Adipose tissue (tissue), 3 donors: Measurements from ENCODE around the gene EPHB1. TPM values are rescaled to one million over a fixed set of nuclear protein-coding genes. Genes with fewer than 3 reads are reported as not detected.
"Not testable (repeated sequence)": the region's sequence is repeated elsewhere in the genome, so short reads cannot be mapped to it uniquely, and the experiment has no call there.

Experiments
- H3K27ac ChIP-seq: one replicate; pipeline ENCODE4 v1.5.1; 2013; ENCODE audit warnings: low read depth, low read length
- WGBS, 3 donors: extraction: QIAGEN DNeasy Blood & Tissue Kit; methylation state at CpG; one replicate each; pipeline ENCODE4 v1.1.7; 2013; 5-methylcytosine and 5-hydroxymethylcytosine counted together
- polyA plus RNA-seq, 3 donors: library from polyadenylated mRNA; stranded (reverse); fragments of 200-250 nt; gene quantifications; one replicate each; pipeline ENCODE4 v1.2.3, GENCODE V29; 2013
- donor health status: healthy with polysubstance abuse.
- donor health status: Bipolar disorder and iron deficiency.
- donor health status: healthy.

EPHB1 gene
- polyA plus RNA-seq, 3 donors, result 0.14 to 1.0 (median 0.49) TPM

DNA sequence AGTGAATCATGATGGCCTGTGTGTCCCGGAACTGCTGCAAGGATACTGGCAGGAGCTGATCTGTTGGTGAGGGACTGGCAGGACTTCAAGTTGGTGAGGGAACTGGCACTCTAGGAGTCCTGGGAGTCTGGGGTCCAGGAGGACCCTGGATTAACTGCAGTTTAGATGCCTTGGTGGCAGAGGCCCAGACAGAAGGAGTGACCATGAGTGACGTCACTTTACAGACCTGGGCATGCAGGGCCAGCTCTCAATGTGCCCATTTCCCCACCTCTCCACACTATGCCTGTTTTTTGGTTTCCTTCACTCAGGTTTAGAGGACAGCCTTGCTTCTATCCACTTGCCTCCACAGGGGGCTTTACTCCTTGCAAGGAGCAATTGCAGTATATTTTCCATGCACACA, 154.1 kb downstream of the EPHB1 start:
- 89 to 92% (median 90%) methylated on average over 2 of the region's 2 CpGs for WGBS, 3 donors
- H3K27ac ChIP-seq, result no peak overlapping the region

DNA sequence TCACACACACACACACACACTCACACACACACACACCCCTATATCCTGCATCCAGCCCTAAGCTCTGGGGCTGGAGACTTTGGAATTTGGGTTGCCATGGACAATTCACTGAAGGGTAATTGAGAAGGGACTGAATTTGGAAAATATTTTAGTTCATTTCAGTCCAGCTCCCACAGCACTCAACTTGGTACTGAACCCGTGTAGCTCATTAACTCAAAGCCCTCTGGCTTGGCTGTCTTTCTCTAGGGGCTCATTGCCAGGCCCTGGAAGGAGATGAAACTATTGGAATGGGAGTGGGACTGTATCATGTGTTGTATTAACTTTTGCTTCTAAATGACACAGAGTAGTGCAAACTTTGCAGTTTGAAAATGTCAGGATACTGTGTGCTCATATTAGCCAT, 157.3 kb downstream of the EPHB1 start:
- 43 to 61% (median 58%) methylated on average over 1 of the region's 1 CpG for WGBS, 3 donors

DNA sequence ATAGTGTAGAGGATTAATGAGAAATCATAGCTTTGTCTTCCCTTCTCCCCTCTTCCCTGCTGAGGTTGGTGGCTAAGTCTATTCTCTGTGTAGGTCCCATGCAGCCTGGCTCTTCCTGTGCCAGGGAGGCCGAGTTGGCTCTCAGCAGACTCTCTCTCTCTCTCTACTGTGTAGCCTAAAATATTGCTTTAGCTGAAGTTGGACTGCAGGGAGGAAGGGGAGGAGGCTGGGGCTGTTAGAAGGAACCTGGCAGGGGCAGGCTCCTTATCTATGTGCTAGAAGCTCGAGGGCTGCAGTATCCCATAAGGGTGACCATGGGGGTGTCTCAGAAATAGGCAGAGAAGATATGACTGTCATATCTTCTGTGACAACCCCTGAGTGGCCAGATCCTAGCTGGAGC, 160.8 kb downstream of the EPHB1 start:
- H3K27ac ChIP-seq, result no peak overlapping the region
- 42 to 74% (median 72%) methylated on average over 2 of the region's 2 CpGs for WGBS, 3 donors

More for the DNA sequence above, 157.3 kb downstream of the EPHB1 start:
- no peak overlapping the region for H3K27ac ChIP-seq

DNA sequence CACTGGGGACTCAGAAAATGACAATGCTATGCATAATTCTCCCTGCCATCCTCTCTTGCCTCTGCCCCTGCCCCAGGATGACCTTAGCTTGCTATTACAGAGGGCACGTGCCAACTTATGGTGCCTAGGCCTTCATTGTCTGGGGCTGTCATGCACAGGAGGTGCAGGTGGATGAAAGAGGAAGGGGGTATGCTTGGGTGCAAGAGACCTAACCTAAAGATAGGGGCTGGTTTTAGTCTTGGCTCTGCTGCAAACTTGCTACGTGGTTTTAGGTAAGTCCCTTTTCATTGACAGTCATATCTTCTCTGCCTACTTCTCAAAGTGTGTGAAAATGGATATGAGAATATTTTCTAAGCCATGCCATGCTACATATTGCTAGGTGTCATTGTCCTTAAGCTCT, 161.3 kb downstream of the EPHB1 start:
- WGBS, 3 donors, result 82 to 94% (median 92%) methylated on average over 2 of the region's 2 CpGs
- H3K27ac ChIP-seq, result no peak overlapping the region

DNA sequence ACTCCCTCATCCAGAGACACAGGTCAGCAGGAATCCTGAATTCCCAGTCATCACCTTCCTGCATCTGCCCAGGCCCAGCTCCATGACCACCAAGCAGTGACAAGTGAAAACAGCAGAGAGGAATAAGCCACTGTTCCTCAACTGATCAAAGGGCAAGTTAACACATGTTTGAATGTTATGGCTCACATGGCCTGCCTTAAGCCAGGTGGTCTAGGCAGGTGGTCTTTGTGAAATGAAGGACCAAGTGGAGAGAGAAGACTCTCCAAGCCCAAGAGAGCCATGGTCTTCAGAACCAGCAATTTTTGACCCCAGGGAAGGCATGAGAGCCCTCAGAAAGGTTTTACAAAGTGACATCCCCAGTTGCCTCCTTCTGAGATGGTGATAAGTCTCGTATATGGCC, 161.8 kb downstream of the EPHB1 start:
- no peak overlapping the region for H3K27ac ChIP-seq
- 0 to 91% (median 80%) methylated on average over 1 of the region's 1 CpG for WGBS, 3 donors

DNA sequence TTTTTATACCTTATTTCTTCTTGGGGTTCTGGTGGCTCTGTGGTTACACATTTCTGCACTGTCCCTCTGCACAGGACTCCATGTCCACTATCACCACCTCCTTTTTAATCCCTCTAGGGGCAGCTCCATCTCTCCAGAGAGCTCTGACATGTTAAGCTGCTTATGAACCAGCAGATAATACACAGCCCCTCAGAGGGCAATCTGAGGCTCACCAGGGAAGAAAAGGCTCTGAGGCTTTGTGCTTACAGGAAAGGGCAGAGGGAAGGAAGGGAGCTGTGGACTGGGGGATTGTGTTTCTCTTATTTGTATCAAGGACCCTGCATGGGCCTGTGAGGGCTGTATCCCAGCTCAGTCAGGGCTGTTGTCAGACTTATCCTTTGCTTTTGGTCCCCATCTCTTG, 164.5 kb downstream of the EPHB1 start:
- H3K27ac ChIP-seq, result no peak overlapping the region

DNA sequence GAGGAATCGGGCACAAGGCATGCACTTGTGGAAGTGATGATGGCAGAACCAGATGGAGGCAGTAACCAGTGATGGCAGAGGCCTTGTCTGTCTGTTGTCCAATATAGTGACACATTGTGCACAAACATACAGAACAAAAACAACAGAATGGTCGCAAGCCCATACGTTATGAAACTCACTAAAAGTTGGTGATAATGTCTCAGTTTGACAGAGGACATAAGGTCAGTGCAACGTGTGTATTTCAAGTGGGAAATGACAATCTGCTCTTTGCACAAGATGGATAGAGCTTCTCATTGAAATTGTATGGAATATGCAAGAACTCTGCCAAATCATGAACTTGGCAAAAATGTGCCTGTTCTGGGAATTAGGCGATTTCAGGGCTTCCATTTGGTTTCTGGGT, 169.2 kb downstream of the EPHB1 start:
- no peak overlapping the region for H3K27ac ChIP-seq
- 74 to 87% (median 87%) methylated on average over 5 of the region's 5 CpGs for WGBS, 3 donors

DNA sequence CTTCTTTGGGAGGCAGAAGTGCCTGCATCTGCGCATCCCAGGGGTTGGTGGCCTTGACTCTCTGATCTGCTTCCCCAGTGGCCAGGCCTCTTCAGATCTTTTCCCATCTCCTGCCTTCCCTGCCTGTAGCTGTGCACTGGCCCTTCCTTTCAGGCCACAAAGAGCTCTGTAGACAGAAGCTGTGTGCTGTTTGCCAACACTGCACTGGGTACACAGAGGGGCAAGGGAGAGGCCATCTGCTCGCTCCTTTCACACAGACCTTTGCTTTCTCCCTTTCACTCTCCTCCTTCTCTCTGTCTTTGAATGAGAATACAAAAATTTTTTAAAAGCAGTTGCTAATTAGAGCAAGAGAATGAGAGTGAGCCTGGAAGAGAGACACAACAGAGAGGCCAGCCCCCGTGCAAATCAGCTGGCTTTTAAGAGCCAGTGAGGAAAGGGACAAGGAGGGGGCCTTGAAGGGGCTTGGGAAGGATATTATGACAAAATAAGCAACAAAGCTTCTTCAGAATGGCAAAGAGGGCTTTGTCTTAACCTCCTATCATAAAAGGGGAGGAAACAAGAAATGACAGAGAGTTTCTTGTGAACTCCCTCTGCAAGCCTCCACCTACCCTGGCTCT, 170.9 kb downstream of the EPHB1 start:
- no peak overlapping the region for H3K27ac ChIP-seq
- WGBS, 3 donors, result 75 to 81% (median 79%) methylated on average over 3 of the region's 3 CpGs

DNA sequence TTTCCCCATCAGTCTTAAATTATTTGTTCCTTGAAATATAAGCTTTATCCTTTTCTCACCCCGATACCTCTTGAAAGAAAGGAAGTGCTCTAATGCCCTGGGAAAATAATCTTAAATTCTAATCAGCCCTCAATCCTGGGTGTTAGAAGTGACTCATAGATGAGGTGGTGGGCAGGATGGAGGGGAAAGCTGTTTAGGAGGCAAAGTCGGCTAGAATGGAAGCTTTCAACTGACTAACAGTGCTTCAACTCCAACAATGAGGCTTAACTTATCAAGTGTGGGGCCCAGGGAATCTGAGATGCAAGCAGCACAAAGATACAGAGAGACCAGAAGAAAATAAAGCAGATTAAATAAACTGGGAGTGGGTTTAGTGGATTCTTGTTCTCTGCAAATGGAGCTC, 175.8 kb downstream of the EPHB1 start:
- H3K27ac ChIP-seq, result no peak overlapping the region
- WGBS, 3 donors, result 73 to 90% (median 84%) methylated on average over 2 of the region's 2 CpGs

DNA sequence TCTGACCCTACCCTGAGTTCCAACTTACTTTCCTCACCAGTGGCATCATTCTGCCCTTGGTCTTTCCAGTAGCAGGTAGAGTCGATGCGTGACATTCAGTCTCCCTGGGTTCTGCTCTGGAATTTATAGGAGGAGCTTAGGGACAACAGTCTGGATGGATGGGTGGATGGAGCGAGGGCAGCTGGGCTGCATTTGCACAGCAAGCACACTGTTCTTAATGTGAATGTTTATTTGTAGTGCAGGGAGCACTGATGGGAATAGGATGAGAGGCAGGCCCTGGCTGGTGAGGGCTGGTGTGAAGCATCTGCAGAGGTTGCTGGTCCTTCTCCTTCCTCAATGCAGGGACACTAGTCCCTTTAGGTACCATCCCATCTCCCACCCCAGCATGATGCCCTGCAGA, 176.2 kb downstream of the EPHB1 start:
- WGBS, 3 donors, result 71 to 89% (median 76%) methylated on average over 3 of the region's 3 CpGs
- no peak overlapping the region for H3K27ac ChIP-seq

DNA sequence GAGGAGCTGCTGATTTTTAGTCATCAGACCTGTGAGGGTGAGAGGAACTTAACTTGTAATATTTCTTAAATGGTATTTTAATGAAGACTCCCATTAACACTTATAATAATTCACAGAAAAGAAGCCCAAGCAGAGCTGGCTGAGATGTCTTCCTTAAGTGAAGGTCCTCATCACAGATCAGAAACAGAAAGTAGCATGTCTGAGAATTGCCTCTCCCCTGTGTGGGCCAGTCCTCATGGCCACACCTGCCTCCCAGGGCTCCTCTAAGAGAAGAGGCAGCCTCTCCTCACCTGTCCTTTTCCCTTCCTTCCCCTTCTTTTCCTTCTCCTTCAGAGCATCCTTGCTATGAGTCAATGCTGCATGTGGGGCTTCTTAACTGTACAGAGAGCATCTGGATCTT, 176.8 kb downstream of the EPHB1 start:
- not testable (repeated sequence) for H3K27ac ChIP-seq

DNA sequence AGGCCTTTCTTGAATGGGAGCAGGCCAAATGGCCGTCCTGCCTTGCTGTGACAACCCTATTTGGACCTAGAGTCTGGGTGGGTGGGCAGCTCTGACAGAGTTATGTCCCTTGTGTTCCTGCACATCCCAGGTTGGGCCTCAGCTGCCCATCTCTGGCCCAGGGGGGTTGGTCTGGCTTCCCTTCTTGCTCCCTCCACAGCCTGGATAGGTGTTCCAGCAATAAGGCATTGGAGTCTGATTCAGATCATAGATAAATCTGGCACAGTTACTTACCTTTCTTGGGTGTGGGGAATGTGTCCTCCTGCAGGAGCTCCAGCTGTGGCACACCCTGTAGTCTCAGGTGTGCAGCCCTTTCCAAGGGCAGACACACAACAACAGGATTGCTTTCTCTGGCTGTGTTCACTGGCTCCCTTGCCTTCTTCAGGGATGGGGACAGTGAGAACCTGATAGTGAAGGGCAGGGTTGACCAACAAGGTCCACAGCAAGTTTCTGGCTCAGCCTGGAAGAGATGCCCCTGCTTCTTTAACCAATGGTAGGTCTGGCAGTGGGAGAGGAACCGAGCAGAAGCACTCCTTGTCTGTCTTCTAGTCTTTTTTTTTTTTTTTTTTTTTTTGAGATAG, 177.9 kb downstream of the EPHB1 start:
- WGBS, 3 donors, result 64 to 89% (median 78%) methylated on average over 2 of the region's 2 CpGs
- H3K27ac ChIP-seq, result no peak overlapping the region

DNA sequence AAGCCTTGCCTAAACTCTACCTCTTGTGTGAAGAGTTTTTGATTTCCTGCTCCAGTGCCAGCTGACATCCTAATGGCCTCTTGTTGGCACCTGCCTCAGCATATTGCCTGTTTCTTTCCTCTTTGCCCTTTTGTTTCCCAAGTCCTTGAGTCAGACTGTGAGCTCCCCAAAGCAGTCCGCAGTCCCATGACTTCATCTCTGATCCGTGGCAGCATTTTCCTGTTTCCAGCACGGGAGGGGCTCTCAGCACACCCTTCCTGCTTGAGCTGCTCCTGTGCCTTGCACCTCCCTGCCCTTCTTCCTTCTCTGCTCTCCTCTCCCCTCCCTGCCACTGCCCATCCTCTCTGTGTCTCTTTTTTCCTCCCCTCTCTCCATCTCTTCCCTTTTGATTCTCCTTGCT, 179.6 kb downstream of the EPHB1 start:
- H3K27ac ChIP-seq, result no peak overlapping the region
- WGBS, 3 donors, result 21 to 35% (median 26%) methylated on average over 3 of the region's 3 CpGs

DNA sequence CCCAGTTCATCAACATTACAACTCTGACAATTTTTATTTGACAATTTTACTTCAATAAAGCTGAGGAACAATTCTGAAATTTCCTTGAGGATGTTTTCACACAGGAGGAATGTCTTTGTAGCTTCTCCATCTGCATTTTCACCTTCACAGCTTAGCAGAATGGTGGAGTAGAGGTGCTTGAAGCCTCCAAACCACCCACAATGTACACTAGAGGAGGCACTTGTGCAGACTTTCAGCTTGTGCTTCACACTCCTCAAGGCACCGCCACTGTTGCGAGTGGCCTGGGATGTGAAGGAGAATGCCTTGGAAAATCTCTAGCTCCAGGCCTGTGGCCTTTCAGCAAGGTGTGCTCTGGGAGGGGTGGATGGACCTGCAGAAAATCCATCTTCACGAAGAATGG, 181.9 kb downstream of the EPHB1 start:
- H3K27ac ChIP-seq, result no peak overlapping the region
- WGBS, 3 donors, result 83 to 96% (median 93%) methylated on average over 3 of the region's 3 CpGs

DNA sequence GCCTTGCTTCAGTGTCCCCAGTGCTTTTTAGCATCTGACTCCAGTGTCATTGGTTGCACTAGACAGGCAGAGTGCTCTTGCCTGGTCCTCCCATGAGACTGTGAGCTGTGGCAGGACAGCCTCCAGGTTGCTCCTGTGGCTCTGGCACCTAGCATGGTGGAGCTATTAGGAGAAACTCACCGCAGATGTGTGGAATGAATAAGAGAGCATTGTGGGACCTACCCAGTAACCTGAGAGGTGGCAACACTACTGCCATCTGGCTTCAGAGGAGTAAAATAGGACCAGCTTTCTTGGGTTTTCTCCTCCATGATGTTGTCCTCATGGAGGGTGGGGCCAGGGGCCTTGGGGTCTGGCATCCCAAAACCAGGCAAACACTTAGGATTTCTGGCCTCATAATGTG, 183.6 kb downstream of the EPHB1 start:
- WGBS, 3 donors, result 76 to 89% (median 88%) methylated on average over 1 of the region's 1 CpG
- no peak overlapping the region for H3K27ac ChIP-seq

DNA sequence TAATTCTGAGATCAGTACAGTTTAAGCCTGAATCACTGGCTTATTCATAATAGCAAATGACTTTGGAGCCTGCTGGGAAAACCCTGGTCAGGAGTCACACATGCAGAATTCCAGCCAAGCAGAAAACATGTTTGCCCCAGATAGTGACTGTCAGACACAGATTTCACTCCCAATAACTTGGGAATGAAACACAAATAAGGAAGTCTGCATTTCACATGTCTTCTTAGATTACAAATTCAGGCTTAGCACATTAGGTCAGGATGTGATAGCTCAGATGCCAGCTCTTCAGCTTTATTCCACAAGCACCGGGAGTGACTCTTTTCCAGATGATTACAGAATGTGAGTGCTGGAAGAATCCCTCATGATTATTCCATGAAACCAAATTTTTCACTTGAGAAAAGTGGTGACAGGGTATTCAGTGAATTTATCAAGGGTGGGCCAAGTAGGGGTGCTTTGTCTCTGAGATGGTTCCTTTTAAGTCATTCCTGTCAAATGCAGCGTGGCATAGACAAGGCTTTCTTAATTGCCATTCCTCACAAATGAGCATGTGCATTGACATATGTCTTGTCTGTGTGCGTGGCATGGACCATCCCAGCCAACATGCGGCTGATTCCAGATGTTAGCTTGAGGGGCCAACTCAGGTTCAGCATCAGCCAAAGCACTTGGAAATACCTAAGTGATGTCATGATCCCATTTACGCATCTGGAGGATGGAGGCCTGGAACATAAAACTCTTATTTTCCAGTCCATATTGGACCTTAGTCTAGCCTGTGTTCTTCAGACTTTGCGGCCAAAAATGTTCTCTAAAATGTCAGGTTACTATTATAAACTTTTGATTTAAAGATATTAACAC, 191.0 kb downstream of the EPHB1 start:
- WGBS, 3 donors, result 59 to 82% (median 72%) methylated on average over 6 of the region's 6 CpGs
- H3K27ac ChIP-seq, result no peak overlapping the region

DNA sequence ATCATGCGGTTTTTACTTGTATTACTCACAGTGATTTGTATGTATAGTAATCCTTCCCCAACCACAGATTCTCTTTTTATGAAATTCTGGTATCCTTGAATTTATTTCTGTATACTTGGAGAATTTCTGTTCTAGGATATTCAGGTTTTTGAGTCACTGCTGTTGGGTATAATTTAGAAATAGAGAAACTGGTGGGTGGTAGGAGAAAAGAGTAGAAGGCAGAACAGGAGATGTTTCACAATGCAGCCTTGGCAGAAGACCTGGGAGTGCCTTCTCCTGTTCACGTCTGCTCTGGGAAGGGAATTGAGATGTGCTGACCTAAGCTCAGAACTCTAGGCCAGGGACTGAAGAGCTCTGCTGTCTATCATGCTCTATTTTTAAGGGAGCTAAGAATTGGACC, 193.6 kb downstream of the EPHB1 start:
- no peak overlapping the region for H3K27ac ChIP-seq
- WGBS, 3 donors, result 64 to 78% (median 77%) methylated on average over 2 of the region's 2 CpGs

DNA sequence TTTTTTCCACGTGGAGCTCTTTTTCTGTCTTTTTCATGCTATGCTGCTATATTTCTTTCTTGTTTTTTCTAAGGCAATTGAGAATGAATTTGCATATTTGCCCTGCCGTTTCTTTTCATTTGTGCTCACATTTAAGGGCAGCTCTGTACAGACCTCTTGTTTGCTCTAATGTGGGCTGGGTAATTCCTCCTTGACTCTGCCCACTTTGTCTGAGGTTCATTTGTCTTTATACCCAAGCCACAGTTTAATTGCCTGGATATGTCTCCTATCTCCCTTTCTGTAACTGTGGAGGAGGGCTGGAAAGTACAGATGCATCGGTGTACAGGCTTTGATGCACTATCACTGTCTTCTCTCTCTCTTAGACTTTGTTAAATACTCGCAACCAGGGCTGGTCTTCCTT, 195.9 kb downstream of the EPHB1 start:
- 60 to 71% (median 63%) methylated on average over 4 of the region's 4 CpGs for WGBS, 3 donors
- H3K27ac ChIP-seq, result no peak overlapping the region

DNA sequence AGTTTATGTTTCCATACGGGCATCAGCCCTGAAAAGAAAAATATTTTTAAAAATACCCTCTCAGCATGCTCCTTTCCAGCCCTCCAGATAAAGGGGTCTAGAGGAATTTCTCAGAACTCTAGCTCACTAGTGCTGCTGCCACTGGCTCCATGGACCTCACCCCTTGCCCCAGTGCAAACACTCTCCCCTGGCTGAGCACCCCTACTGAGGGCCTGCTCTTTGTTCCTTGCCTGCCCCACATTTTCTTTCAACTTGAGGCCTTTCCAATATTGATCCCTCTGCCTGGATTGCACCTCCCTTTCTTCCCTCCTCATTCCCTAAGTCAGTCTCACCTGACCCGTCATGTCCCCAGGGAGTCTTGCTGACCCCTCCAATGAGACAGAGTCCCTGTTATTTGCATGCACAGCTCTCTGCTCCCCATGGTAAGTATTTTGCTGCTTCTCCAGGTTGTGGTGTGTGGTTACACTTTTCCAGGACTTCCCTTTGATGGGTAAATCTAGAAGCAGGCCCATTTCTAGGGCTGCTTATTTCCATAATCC, 196.5 kb downstream of the EPHB1 start:
- H3K27ac ChIP-seq, result no peak overlapping the region
- WGBS, 3 donors, result 87 to 100% (median 87%) methylated on average over 2 of the region's 2 CpGs
